Keratinocyte (primary cell): ENCODE data around the gene MMAA.

Source experiments
- EZH2 ChIP-seq: IDR thresholded peaks from one replicate; pipeline ENCODE4 v1.6.1; 2012; ENCODE audit warnings: inconsistent platforms, mild to moderate bottlenecking, low read length, moderate library complexity
- TF ChIP-seq, protein P1 (sequence below), 3 experiments: IDR thresholded peaks in 1 of 3; conservative IDR thresholded peaks in 1 of 3; optimal IDR thresholded peaks in 1 of 3; 2 replicates in 2 of 3; 3 replicates in 1 of 3; pipeline versions ENCODE3 to v1.5.1; 2011; ENCODE audit warnings: low read length in 3 of 3, mild to moderate bottlenecking in 3 of 3, moderate library complexity in 2 of 3, control low read depth in 1 of 3, inconsistent platforms in 1 of 3; ENCODE audit not compliant: insufficient read depth in 2 of 3; ENCODE audit errors: extremely low read depth in 1 of 3

DNA sequence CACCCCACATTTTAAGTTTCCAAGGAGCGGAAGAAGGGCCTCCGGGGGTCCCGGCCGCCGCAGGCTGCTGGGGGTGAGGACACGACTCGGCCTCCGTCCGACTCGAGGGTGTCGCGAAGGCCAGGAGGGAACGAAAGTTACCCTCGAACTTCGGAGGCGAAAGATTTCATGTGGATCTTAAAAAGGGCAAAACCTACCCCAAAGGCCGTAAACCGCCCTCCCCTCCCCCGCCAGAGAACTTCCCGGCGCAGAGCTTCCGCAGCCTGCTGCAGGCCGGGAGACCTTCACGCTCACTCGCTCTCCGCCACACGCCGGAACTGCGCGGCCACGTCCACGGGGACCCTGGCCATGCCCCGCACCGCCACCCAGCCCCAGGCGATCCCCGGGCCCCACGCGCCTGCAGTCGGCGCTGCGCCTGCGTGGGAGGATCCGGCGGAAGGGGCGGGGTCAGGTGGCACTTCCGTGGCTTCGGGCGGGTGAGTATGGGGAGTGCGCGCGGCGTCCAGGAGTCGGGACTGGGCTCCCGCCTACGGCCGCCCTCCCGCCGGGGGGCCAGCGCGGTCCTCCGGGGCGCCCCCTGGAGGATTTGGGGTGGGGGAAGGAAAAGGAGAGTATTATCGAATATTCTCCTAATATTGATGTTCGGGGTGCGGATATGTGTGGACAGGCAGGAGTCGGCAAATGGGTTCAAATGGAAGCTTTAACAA lies at the start of gene MMAA:
- TF ChIP-seq EZH2: no peak
- TF ChIP-seq, protein P1, sequence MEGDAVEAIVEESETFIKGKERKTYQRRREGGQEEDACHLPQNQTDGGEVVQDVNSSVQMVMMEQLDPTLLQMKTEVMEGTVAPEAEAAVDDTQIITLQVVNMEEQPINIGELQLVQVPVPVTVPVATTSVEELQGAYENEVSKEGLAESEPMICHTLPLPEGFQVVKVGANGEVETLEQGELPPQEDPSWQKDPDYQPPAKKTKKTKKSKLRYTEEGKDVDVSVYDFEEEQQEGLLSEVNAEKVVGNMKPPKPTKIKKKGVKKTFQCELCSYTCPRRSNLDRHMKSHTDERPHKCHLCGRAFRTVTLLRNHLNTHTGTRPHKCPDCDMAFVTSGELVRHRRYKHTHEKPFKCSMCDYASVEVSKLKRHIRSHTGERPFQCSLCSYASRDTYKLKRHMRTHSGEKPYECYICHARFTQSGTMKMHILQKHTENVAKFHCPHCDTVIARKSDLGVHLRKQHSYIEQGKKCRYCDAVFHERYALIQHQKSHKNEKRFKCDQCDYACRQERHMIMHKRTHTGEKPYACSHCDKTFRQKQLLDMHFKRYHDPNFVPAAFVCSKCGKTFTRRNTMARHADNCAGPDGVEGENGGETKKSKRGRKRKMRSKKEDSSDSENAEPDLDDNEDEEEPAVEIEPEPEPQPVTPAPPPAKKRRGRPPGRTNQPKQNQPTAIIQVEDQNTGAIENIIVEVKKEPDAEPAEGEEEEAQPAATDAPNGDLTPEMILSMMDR (optimal IDR thresholded peaks at IDR 0.05 in 1 of 3, IDR thresholded peaks at IDR 0.05 in 1 of 3, conservative IDR thresholded peaks at IDR 0.05 in 1 of 3; ENCODE audit: extremely low read depth in 1 of 3, insufficient read depth in 2 of 3, low read length in 3 of 3): peak; percentile 33 to 56 (median 53)
